H1 (cell line): ENCODE data around the gene EOLA1. TPM values are rescaled to one million over a fixed set of nuclear protein-coding genes. Genes with fewer than 3 reads are reported as not detected.
"Not testable (repeated sequence)": the region's sequence is repeated elsewhere in the genome, so short reads cannot be mapped to it uniquely, and the experiment has no call there.

Source experiments
- CTCF ChIA-PET: fragments of 300-600 bp; sonication (Branson Sonifier 250); formaldehyde crosslinking; loops from one replicate; lab custom pipeline; 2021; ENCODE audit not compliant: partially characterized antibody; lab: Charles Lee
- POLR2A ChIA-PET: fragments of 300-600 bp; sonication (Branson Sonifier 250); formaldehyde crosslinking; loops from one replicate; lab custom pipeline; 2021; ENCODE audit warnings: inconsistent platforms; ENCODE audit not compliant: partially characterized antibody; lab: Charles Lee
- DNase-seq, 2 experiments: peaks; one replicate each; pipeline versions ENCODE4 v3.0.0 to v3.0.0-alpha.2; 2010 to 2022; ENCODE audit warnings: low spot score in 2 of 2, low read depth in 1 of 2, mixed read lengths in 1 of 2
- FAIRE-seq: peaks from 2 replicates; lab custom pipeline; 2011; peaks lifted over from hg19 to GRCh38; lab: Jason Lieb, UNC
- H2AFZ ChIP-seq: 2 replicates; pipeline ENCODE4 v1.8.1; 2012; ENCODE audit warnings: low read length, inconsistent platforms
- H2AK5ac ChIP-seq: 2 replicates; pipeline ENCODE4 v1.6.1; 2013; ENCODE audit warnings: low read depth, low read length
- H2BK120ac ChIP-seq: replicated peaks from 2 replicates; pipeline ENCODE3; 2013; ENCODE audit warnings: low read depth, low read length, inconsistent platforms
- H2BK12ac ChIP-seq: 2 replicates; pipeline ENCODE4 v1.6.1; 2013; ENCODE audit warnings: low read depth, low read length
- H2BK15ac ChIP-seq: 2 replicates; pipeline ENCODE4 v1.6.1; 2013; ENCODE audit warnings: low read length
- H2BK20ac ChIP-seq: 2 replicates; pipeline ENCODE4 v1.6.1; 2013; ENCODE audit warnings: low read length
- H2BK5ac ChIP-seq: 2 replicates; pipeline ENCODE4 v1.6.1; 2013; ENCODE audit warnings: low read depth, low read length
- H3K14ac ChIP-seq: 2 replicates; pipeline ENCODE4 v1.6.1; 2013; ENCODE audit warnings: inconsistent platforms; ENCODE audit not compliant: insufficient read length
- H3K18ac ChIP-seq: 2 replicates; pipeline ENCODE4 v1.6.1; 2013; ENCODE audit warnings: low read length; ENCODE audit errors: extremely low read depth
- H3K23ac ChIP-seq: 2 replicates; pipeline ENCODE4 v1.6.1; 2013; ENCODE audit warnings: inconsistent platforms; ENCODE audit not compliant: insufficient read length
- H3K23me2 ChIP-seq: 2 replicates; pipeline ENCODE4 v1.6.1; 2013; ENCODE audit warnings: low read depth, low read length
- H3K27ac ChIP-seq: 2 replicates; pipeline ENCODE4 v1.6.1; 2011; ENCODE audit warnings: low read depth, low read length, inconsistent platforms
- H3K27me3 ChIP-seq, 4 experiments: replicated peaks in 1 of 4; 1 replicate in 1 of 4; 2 replicates in 3 of 4; pipeline versions ENCODE4 v1.6.1 to v1.8.1; 2011 to 2013; ENCODE audit warnings: low read length in 3 of 4, mild to moderate bottlenecking in 3 of 4, inconsistent platforms in 2 of 4, mixed read lengths in 2 of 4, moderate library complexity in 1 of 4; ENCODE audit not compliant: control insufficient read depth in 3 of 4, insufficient read depth in 3 of 4; ENCODE audit errors: extremely low read depth in 1 of 4
- H3K36me3 ChIP-seq, 4 experiments: 2 replicates each; pipeline versions ENCODE4 v1.6.1 to v1.8.1; 2011 to 2013; ENCODE audit warnings: mild to moderate bottlenecking in 4 of 4, low read length in 3 of 4, moderate library complexity in 2 of 4, control low read depth in 1 of 4, inconsistent platforms in 1 of 4; ENCODE audit not compliant: insufficient read depth in 4 of 4, control insufficient read depth in 2 of 4
- H3K4ac ChIP-seq: replicated peaks from 2 replicates; pipeline ENCODE3; 2013; ENCODE audit warnings: low read length, low read depth, mixed read lengths, inconsistent platforms; ENCODE audit not compliant: insufficient read length
- H3K4me1 ChIP-seq, 4 experiments: replicated peaks in 1 of 4; 1 replicate in 1 of 4; 2 replicates in 3 of 4; pipeline versions ENCODE4 v1.6.1 to v1.8.1; 2011 to 2013; ENCODE audit warnings: low read length in 3 of 4, inconsistent platforms in 2 of 4, mixed read lengths in 1 of 4; ENCODE audit not compliant: insufficient read depth in 4 of 4, control insufficient read depth in 3 of 4
- H3K4me2 ChIP-seq, 2 experiments: 2 replicates each; pipeline versions ENCODE4 v1.6.1 to v1.8.1; 2011 to 2013; ENCODE audit warnings: low read depth in 2 of 2, low read length in 2 of 2, control low read depth in 1 of 2, inconsistent platforms in 1 of 2, mild to moderate bottlenecking in 1 of 2; ENCODE audit not compliant: insufficient read depth in 1 of 2
- H3K4me3 ChIP-seq, 4 experiments: fragments of 200-600, 300-600 bp in 1 of 4; sonication (generic), shearing (Covaris generic), sonication (Bioruptor Twin) in 1 of 4; 2 replicates each; pipeline versions ENCODE4 v1.5.1 to v1.8.1; 2011 to 2016; ENCODE audit warnings: low read length in 4 of 4, low read depth in 3 of 4, control low read depth in 2 of 4, inconsistent platforms in 2 of 4, mild to moderate bottlenecking in 2 of 4, mixed read lengths in 1 of 4, moderate library complexity in 1 of 4; ENCODE audit not compliant: insufficient read depth in 2 of 4; ENCODE audit errors: extremely low read depth in 1 of 4
- H3K56ac ChIP-seq: replicated peaks from 2 replicates; pipeline ENCODE3; 2013; ENCODE audit warnings: low read depth, mild to moderate bottlenecking, mixed read lengths, low read length, inconsistent platforms; ENCODE audit not compliant: insufficient read length
- H3K79me1 ChIP-seq: 2 replicates; pipeline ENCODE4 v1.6.1; 2013; ENCODE audit warnings: low read depth, low read length, control low read depth
- H3K79me2 ChIP-seq, 2 experiments: 2 replicates each; pipeline versions ENCODE4 v1.6.1 to v1.8.1; 2012 to 2013; ENCODE audit warnings: low read length in 2 of 2, mild to moderate bottlenecking in 2 of 2, inconsistent platforms in 1 of 2; ENCODE audit not compliant: insufficient read depth in 2 of 2, control insufficient read depth in 1 of 2
- H3K9ac ChIP-seq, 4 experiments: replicated peaks in 1 of 4; 1 replicate in 1 of 4; 2 replicates in 3 of 4; pipeline versions ENCODE4 v1.6.1 to v1.8.1; 2011 to 2013; ENCODE audit warnings: low read depth in 3 of 4, low read length in 3 of 4, control low read depth in 2 of 4, mild to moderate bottlenecking in 2 of 4, moderate library complexity in 2 of 4, inconsistent platforms in 1 of 4; ENCODE audit errors: extremely low read depth in 1 of 4
- H3K9me3 ChIP-seq, 2 experiments: 2 replicates each; pipeline versions ENCODE4 v1.6.1 to v1.8.1; 2012 to 2013; ENCODE audit warnings: mild to moderate bottlenecking in 2 of 2, moderate library complexity in 2 of 2, control low read depth in 1 of 2, inconsistent platforms in 1 of 2, low read depth in 1 of 2, low read length in 1 of 2, mixed read lengths in 1 of 2; ENCODE audit not compliant: insufficient read depth in 2 of 2
- H4K20me1 ChIP-seq, 2 experiments: replicated peaks in 1 of 2; 2 replicates each; pipeline versions ENCODE3 to v1.8.1; 2011 to 2013; ENCODE audit warnings: inconsistent platforms in 2 of 2, low read length in 2 of 2, mild to moderate bottlenecking in 1 of 2; ENCODE audit not compliant: insufficient read depth in 2 of 2, control insufficient read depth in 1 of 2
- H4K5ac ChIP-seq: 2 replicates; pipeline ENCODE4 v1.6.1; 2013; ENCODE audit warnings: low read length, low read depth, mixed read lengths, inconsistent platforms; ENCODE audit not compliant: insufficient read length
- H4K8ac ChIP-seq: 2 replicates; pipeline ENCODE4 v1.8.0; 2013; ENCODE audit warnings: mild to moderate bottlenecking, moderate library complexity, low read length, inconsistent platforms; ENCODE audit not compliant: insufficient read depth; ENCODE audit errors: extremely low read depth
- H4K91ac ChIP-seq: replicated peaks from 2 replicates; pipeline ENCODE3; 2013; ENCODE audit warnings: low read length, mixed read lengths, inconsistent platforms; ENCODE audit not compliant: insufficient read length
- WGBS, 2 experiments: shearing (Covaris generic) in 1 of 2; methylation state at CpG; one replicate each; pipeline versions ENCODE4 v1.1.6 to v1.1.7; 2013 to 2015; ENCODE audit warnings: low lambda C conversion rate in 2 of 2, mixed read lengths in 2 of 2, inconsistent platforms in 1 of 2, low coverage in 1 of 2, missing lambda C conversion rate in 1 of 2; ENCODE audit not compliant: insufficient replicate concordance in 2 of 2, insufficient coverage in 1 of 2, insufficient read length in 1 of 2; ENCODE audit errors: extremely low coverage in 1 of 2, missing lambda C conversion rate in 1 of 2; 5-methylcytosine and 5-hydroxymethylcytosine counted together
- polyA plus RNA-seq, 7 experiments: library from polyadenylated mRNA; depleted of rRNA in 3 of 7; stranded (reverse) in 5 of 7; unstranded in 2 of 7; fragments of >200 nt in 5 of 7; fragments of 200-250 nt in 2 of 7; gene quantifications; 1 replicate in 5 of 7; 2 replicates in 1 of 7; 4 replicates in 1 of 7; pipeline versions ENCODE4 v1.2.1 to v1.2.3, GENCODE V29; 2011 to 2013; ENCODE audit warnings: missing spikeins in 2 of 7, mixed read lengths in 2 of 7
- total RNA-seq: library from RNA; stranded (reverse); fragmentation: NEBNext Ultra II Directional; extraction: Animal tissue kit (Norgen Biotek cat#: 25700); gene quantifications from 2 replicates; pipeline ENCODE4 v1.2.1, GENCODE V29; 2021

The EOLA1 gene
- total and polyA plus RNA-seq, 2 of the 8 experiments (the other 6 are each of a cell fraction or from before 2014, with no cell fraction given) = 5.4 to 7.6 TPM

- not testable (repeated sequence) for FAIRE-seq, H3K14ac ChIP-seq, H4K5ac ChIP-seq
Measured at GRCh38 chrX:149549701-149550100, 8.9 kb downstream of the EOLA1 start, which contains the start of gene HSFX3. Gene HSFX3 (minus strand): TSS chrX:149549924. CDS start chrX:149549852, 72 bp downstream.

DNA sequence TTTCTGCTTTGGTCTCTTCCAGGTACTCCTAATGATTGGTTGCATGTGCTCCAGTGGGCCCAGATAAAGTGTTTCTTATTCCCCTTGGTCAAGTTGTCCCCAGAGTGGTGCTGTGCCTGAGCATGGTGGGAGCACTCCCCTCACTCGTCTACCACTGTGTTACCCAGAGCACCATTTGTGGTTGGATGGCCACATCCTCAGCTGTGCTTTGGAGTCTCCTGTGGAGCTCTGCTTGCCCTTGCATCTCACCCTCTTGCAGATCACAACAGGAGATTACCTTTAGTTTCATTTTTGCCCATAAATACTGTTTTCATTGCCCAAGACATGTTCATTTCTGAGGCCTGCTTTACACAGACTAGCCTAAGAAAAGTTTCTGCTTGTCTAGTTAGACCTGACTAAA lies 9.6 kb downstream of the EOLA1 start:
- H3K9me3 ChIP-seq, CTCF ChIA-PET, H2BK5ac ChIP-seq, H3K79me1 ChIP-seq, H3K23ac ChIP-seq, H4K91ac ChIP-seq, H2BK120ac ChIP-seq, H3K36me3 ChIP-seq, H3K9ac ChIP-seq, DNase-seq, H3K56ac ChIP-seq, H2BK20ac ChIP-seq, H3K79me2 ChIP-seq, H3K23me2 ChIP-seq, H4K8ac ChIP-seq, H3K27ac ChIP-seq, H2BK15ac ChIP-seq, H3K4ac ChIP-seq, H2AK5ac ChIP-seq, H3K4me3 ChIP-seq, H3K18ac ChIP-seq, H3K4me2 ChIP-seq, POLR2A ChIA-PET, H3K4me1 ChIP-seq, H2AFZ ChIP-seq, H3K27me3 ChIP-seq, H4K5ac ChIP-seq, H2BK12ac ChIP-seq, H4K20me1 ChIP-seq, H3K14ac ChIP-seq: not testable (repeated sequence)
- no CpG with 5 or more reads among the region's 1 CpG for WGBS, 2 experiments
- FAIRE-seq = peak; percentile 94

More at GRCh38 chrX:149549701-149550100, 8.9 kb downstream of the EOLA1 start, which contains the start of gene HSFX3:
- H2AFZ ChIP-seq, H4K91ac ChIP-seq, H3K4me3 ChIP-seq, H3K23ac ChIP-seq, POLR2A ChIA-PET, H2BK120ac ChIP-seq, H3K9ac ChIP-seq, H3K9me3 ChIP-seq, CTCF ChIA-PET, H2AK5ac ChIP-seq, H3K27me3 ChIP-seq, H3K4me2 ChIP-seq, H2BK5ac ChIP-seq, H3K36me3 ChIP-seq, H3K4me1 ChIP-seq, H3K23me2 ChIP-seq, H2BK15ac ChIP-seq, H4K8ac ChIP-seq, DNase-seq, H2BK12ac ChIP-seq, H3K79me2 ChIP-seq, H3K18ac ChIP-seq, H3K79me1 ChIP-seq, H2BK20ac ChIP-seq, H4K20me1 ChIP-seq, H3K56ac ChIP-seq, H3K27ac ChIP-seq, H3K4ac ChIP-seq: not testable (repeated sequence)
- no CpG with 5 or more reads among the region's 6 CpGs for WGBS, 2 experiments
